ENCODE results near the gene LPCAT1.
"Not testable (repeated sequence)": the region's sequence is repeated elsewhere in the genome, so short reads cannot be mapped to it uniquely, and the experiment has no call there.

LPCAT1 gene

GRCh38 chr5:1568201-1568979 lies 44.6 kb upstream of the LPCAT1 start:
- Histone ChIP-seq H3K4me2 (ENCODE audit: low read depth, low read length, poor library complexity, severe bottlenecking) (peak overlapping the region; percentile 52), H3K27me3 (ENCODE audit: insufficient read depth, low read length, poor library complexity, severe bottlenecking) (no peaks in the 10 kb centered on the region), H3F3A (ENCODE audit: low read depth) (peaks cover 4% of the 10 kb centered on the region; the same call in 1 of the 2 replicates), H3K9me3 (ENCODE audit: insufficient read depth, low read depth, low read length) (no peaks in the 10 kb centered on the region), H3K79me2 (ENCODE audit: insufficient read depth, low read length) (no peaks in the 10 kb centered on the region), H2AFZ (ENCODE audit: low read length) (no peak overlapping the region), H3K36me3 (ENCODE audit: insufficient read depth, low read length) (peaks cover 8% of the 10 kb centered on the region; the same call in 1 of the 2 replicates), H4K20me1 (ENCODE audit: insufficient read depth, low read length, poor library complexity, severe bottlenecking) (no peaks in the 10 kb centered on the region), H3K9me2 (replicated peaks; ENCODE audit: low read depth, low read length) (no peaks in the 10 kb centered on the region), H3K9ac (ENCODE audit: low read depth, low read length, poor library complexity, severe bottlenecking) (peak overlapping the region; percentile 59), H3K4me3 (ENCODE audit: low read length, poor library complexity, severe bottlenecking) (peak overlapping the region; percentile 41), H3K4me1 (ENCODE audit: insufficient read depth, low read length, poor library complexity, severe bottlenecking) (peaks cover 34% of the 10 kb centered on the region)
- TF ChIP-seq CTCF (conservative IDR thresholded peaks at IDR 0.05; ENCODE audit: low read length) (no peak), EZH2phosphoT487 (IDR thresholded peaks at IDR 0.05; ENCODE audit: borderline replicate concordance) (no peak)

GRCh38 chr5:1567527-1568200 lies 43.9 kb upstream of the LPCAT1 start:
- H3K4me1 ChIP-seq (ENCODE audit: insufficient read depth, low read length, poor library complexity, severe bottlenecking): peaks cover 33% of the 10 kb centered on the region
- not testable (repeated sequence) for H3K79me2 ChIP-seq (ENCODE audit: insufficient read depth, low read length); H3F3A ChIP-seq (ENCODE audit: low read depth); H3K9me2 ChIP-seq (replicated peaks; ENCODE audit: low read depth, low read length); H3K27me3 ChIP-seq (ENCODE audit: insufficient read depth, low read length, poor library complexity, severe bottlenecking); H3K4me3 ChIP-seq (ENCODE audit: low read length, poor library complexity, severe bottlenecking); H2AFZ ChIP-seq (ENCODE audit: low read length); H4K20me1 ChIP-seq (ENCODE audit: insufficient read depth, low read length, poor library complexity, severe bottlenecking); H3K9me3 ChIP-seq (ENCODE audit: insufficient read depth, low read depth, low read length); H3K36me3 ChIP-seq (ENCODE audit: insufficient read depth, low read length)
- peak overlapping the region; percentile 52 for H3K4me2 ChIP-seq (ENCODE audit: low read depth, low read length, poor library complexity, severe bottlenecking)
- H3K9ac ChIP-seq (ENCODE audit: low read depth, low read length, poor library complexity, severe bottlenecking): peak overlapping the region; percentile 59

GRCh38 chr5:1565737-1566734 lies 42.3 kb upstream of the LPCAT1 start:
- Histone ChIP-seq H3K4me3 (ENCODE audit: low read length, poor library complexity, severe bottlenecking) (no peak overlapping the region), H3F3A (ENCODE audit: low read depth) (peaks cover 4% of the 10 kb centered on the region; the same call in 1 of the 2 replicates), H3K36me3 (ENCODE audit: insufficient read depth, low read length) (peaks cover 7% of the 10 kb centered on the region; the same call in 1 of the 2 replicates), H3K4me2 (ENCODE audit: low read depth, low read length, poor library complexity, severe bottlenecking) (no peak overlapping the region), H3K79me2 (ENCODE audit: insufficient read depth, low read length) (no peaks in the 10 kb centered on the region), H3K4me1 (ENCODE audit: insufficient read depth, low read length, poor library complexity, severe bottlenecking) (peaks cover 33% of the 10 kb centered on the region), H4K20me1 (ENCODE audit: insufficient read depth, low read length, poor library complexity, severe bottlenecking) (no peaks in the 10 kb centered on the region), H3K9me3 (ENCODE audit: insufficient read depth, low read depth, low read length) (no peaks in the 10 kb centered on the region), H3K9me2 (replicated peaks; ENCODE audit: low read depth, low read length) (no peaks in the 10 kb centered on the region), H2AFZ (ENCODE audit: low read length) (no peak overlapping the region), H3K9ac (ENCODE audit: low read depth, low read length, poor library complexity, severe bottlenecking) (no peak overlapping the region), H3K27me3 (ENCODE audit: insufficient read depth, low read length, poor library complexity, severe bottlenecking) (no peaks in the 10 kb centered on the region)
- TF ChIP-seq CTCF (conservative IDR thresholded peaks at IDR 0.05; ENCODE audit: low read length): no peak
- TF ChIP-seq EZH2phosphoT487 (IDR thresholded peaks at IDR 0.05; ENCODE audit: borderline replicate concordance): no peak

All from Loucy (cell line).